Gastrocnemius medialis (tissue), 4 donors: Measurements from ENCODE around the gene RASAL2. TPM values are rescaled to one million over a fixed set of nuclear protein-coding genes. Genes with fewer than 3 reads are reported as not detected.

Experiments
- ATAC-seq, 2 donors: fragments of 150-250 bp; one replicate each; pipeline ENCODE4 v1.9.1; 2016
- DNase-seq, 2 donors: peaks; one replicate each; pipeline ENCODE4 v3.0.0-alpha.2; 2019
- H3K27ac ChIP-seq, 4 donors: fragments of 200-600 bp; sonication (generic); 1 replicate in 1 of 4; 2 replicates in 3 of 4; pipeline ENCODE4 v1.5.1; 2016 to 2018; ENCODE audit warnings: mild to moderate bottlenecking in 2 of 4, moderate library complexity in 1 of 4
- H3K27me3 ChIP-seq, 3 donors: fragments of 200-600 bp; sonication (generic) in 2 of 3; 1 replicate in 1 of 3; 2 replicates in 2 of 3; pipeline versions ENCODE4 v1.5.1 to v1.6.0; 2016 to 2019; ENCODE audit warnings: mild to moderate bottlenecking in 1 of 3, moderate library complexity in 1 of 3
- H3K36me3 ChIP-seq, 2 donors: fragments of 200-600 bp; sonication (generic) in 1 of 2; one replicate each; pipeline ENCODE4 v1.5.1; 2017 to 2018
- H3K4me1 ChIP-seq, 2 donors: fragments of 200-600 bp; sonication (generic) in 1 of 2; one replicate each; pipeline ENCODE4 v1.5.1; 2016 to 2017; ENCODE audit warnings: mild to moderate bottlenecking in 2 of 2
- H3K4me3 ChIP-seq, 4 donors: fragments of 200-600 bp; sonication (generic) in 3 of 4; 1 replicate in 1 of 4; 2 replicates in 3 of 4; pipeline ENCODE4 v1.5.1; 2016 to 2019; ENCODE audit warnings: mild to moderate bottlenecking in 2 of 4
- H3K9me3 ChIP-seq, 3 donors: fragments of 200-600 bp; sonication (generic) in 2 of 3; 1 replicate in 1 of 3; 2 replicates in 2 of 3; pipeline ENCODE4 v1.5.1; 2016 to 2019
- CTCF ChIP-seq, 5 experiments: fragments of 450-650 bp in 3 of 5; fragments of 200-600 bp in 2 of 5; sonication (generic) in 2 of 5; IDR thresholded peaks in 4 of 5; conservative IDR thresholded peaks in 1 of 5; 1 replicate in 4 of 5; 2 replicates in 1 of 5; pipeline ENCODE4 v1.5.1; 2016 to 2019; ENCODE audit warnings: antibody characterized with exemption in 5 of 5, mild to moderate bottlenecking in 3 of 5, moderate library complexity in 3 of 5
- POLR2A ChIP-seq, 2 donors: fragments of 450-650 bp; IDR thresholded peaks; one replicate each; pipeline ENCODE4 v1.6.1; 2017; ENCODE audit warnings: antibody characterized with exemption in 2 of 2, mild to moderate bottlenecking in 2 of 2, moderate library complexity in 2 of 2
- in situ Hi-C, 4 donors: fragments of 200-750 bp; cut with MboI; loops; one replicate each; pipeline versions ENCODE4 v1.15.0 to v1.8.0; 2017; ENCODE audit warnings: low sequenced_read_pairs in 4 of 4
- intact Hi-C: fragments of 100-400 bp; cut with DNase I; formaldehyde crosslinking; loops from one replicate; pipeline ENCODE4 v1.15.1; 2023; ENCODE audit warnings: low total_unique reads
- total RNA-seq, 4 donors: library from RNA; depleted of rRNA; stranded (reverse); fragments of >200 nt; gene quantifications; one replicate each; pipeline versions ENCODE4 v1.1.0 to v1.2.3, GENCODE V29; 2016

RASAL2 gene
- total RNA-seq, 4 donors from 2014 or later = 7.6 to 13.4 (median 8.8) TPM

- Histone ChIP-seq H3K4me1 (no peaks in the 10 kb centered on the region), H3K4me3 (no peak overlapping the region), H3K27me3 (no peaks in the 10 kb centered on the region), H3K36me3 (no peaks in the 10 kb centered on the region), H3K27ac (no peak overlapping the region), H3K9me3 (no peaks in the 10 kb centered on the region)
- TF ChIP-seq POLR2A (IDR thresholded peaks at IDR 0.05) (no peak), CTCF (IDR thresholded peaks at IDR 0.05 in 4 of 5, conservative IDR thresholded peaks at IDR 0.05 in 1 of 5) (no peak)
- ATAC-seq (no peak), DNase-seq (no peak)
- intact Hi-C loops = no loop called here
- in situ Hi-C loops = no loop called here
Observed at GRCh38 chr1:178172939-178173338, 79.0 kb downstream of the RASAL2 start.

- in situ Hi-C loops = no loop called here
- Histone ChIP-seq H3K9me3 (no peaks in the 10 kb centered on the region), H3K4me3 (no peak overlapping the region), H3K4me1 (no peaks in the 10 kb centered on the region), H3K27me3 (no peaks in the 10 kb centered on the region), H3K36me3 (no peaks in the 10 kb centered on the region), H3K27ac (no peak overlapping the region)
- ATAC-seq = no peak
- TF ChIP-seq POLR2A (IDR thresholded peaks at IDR 0.05) (no peak), CTCF (IDR thresholded peaks at IDR 0.05 in 4 of 5, conservative IDR thresholded peaks at IDR 0.05 in 1 of 5) (no peak)
- intact Hi-C loops = no loop called here
- no peak for DNase-seq
Observed at GRCh38 chr1:178174539-178174938, 80.6 kb downstream of the RASAL2 start.

GRCh38 chr1:178180405-178180804 lies 86.5 kb downstream of the RASAL2 start:
- intact Hi-C loops (no loop called here), in situ Hi-C loops (no loop called here)
- H3K4me3 ChIP-seq = no peak overlapping the region

GRCh38 chr1:178183796-178184195 lies 89.9 kb downstream of the RASAL2 start:
- no peak for ATAC-seq
- H3K27me3 ChIP-seq = no peaks in the 10 kb centered on the region
- DNase-seq = no peak
- no peaks in the 10 kb centered on the region for H3K36me3 ChIP-seq
- no peaks in the 10 kb centered on the region for H3K4me1 ChIP-seq
- no peaks in the 10 kb centered on the region for H3K9me3 ChIP-seq
- no peak overlapping the region for H3K27ac ChIP-seq
- H3K4me3 ChIP-seq = no peak overlapping the region
- TF ChIP-seq POLR2A (IDR thresholded peaks at IDR 0.05) (no peak), CTCF (IDR thresholded peaks at IDR 0.05 in 4 of 5, conservative IDR thresholded peaks at IDR 0.05 in 1 of 5) (no peak)
- in situ Hi-C loops = no loop called here
- intact Hi-C loops = no loop called here

More at GRCh38 chr1:178180405-178180804, 86.5 kb downstream of the RASAL2 start:
- no peaks in the 10 kb centered on the region for H3K36me3 ChIP-seq
- no peaks in the 10 kb centered on the region for H3K9me3 ChIP-seq
- no peak overlapping the region for H3K27ac ChIP-seq
- TF ChIP-seq CTCF (IDR thresholded peaks at IDR 0.05 in 4 of 5, conservative IDR thresholded peaks at IDR 0.05 in 1 of 5) (no peak), POLR2A (IDR thresholded peaks at IDR 0.05) (no peak)
- H3K27me3 ChIP-seq = no peaks in the 10 kb centered on the region
- DNase-seq (no peak), ATAC-seq (no peak)
- H3K4me1 ChIP-seq = no peaks in the 10 kb centered on the region

GRCh38 chr1:178188306-178188705 lies 94.4 kb downstream of the RASAL2 start:
- Histone ChIP-seq H3K4me3 (peak overlapping the region in 1 of 4 donors; percentile 3), H3K27me3 (no peaks in the 10 kb centered on the region), H3K9me3 (no peaks in the 10 kb centered on the region), H3K36me3 (no peaks in the 10 kb centered on the region), H3K4me1 (peaks cover 0 to 7% of the 10 kb centered on the region in 2 donors), H3K27ac (no peak overlapping the region)
- in situ Hi-C loops = no loop called here
- TF ChIP-seq CTCF (IDR thresholded peaks at IDR 0.05 in 4 of 5, conservative IDR thresholded peaks at IDR 0.05 in 1 of 5) = no peak
- no peak for TF ChIP-seq POLR2A (IDR thresholded peaks at IDR 0.05)
- DNase-seq = no peak
- ATAC-seq = no peak
- intact Hi-C loops = loop anchor here (5.0 kb wide), 1 partner anchor 156 kb away; no protein-coding TSS in a partner anchor
